ENCODE results near the gene DGKZ. TPM values are rescaled to one million over a fixed set of nuclear protein-coding genes. Genes with fewer than 3 reads are reported as not detected.
"Not testable (repeated sequence)": the region's sequence is repeated elsewhere in the genome, so short reads cannot be mapped to it uniquely, and the experiment has no call there.

DGKZ gene
- total and polyA plus RNA-seq, 5 experiments from 2014 or later: 47.1 to 243 (median 71.0) TPM

DNA sequence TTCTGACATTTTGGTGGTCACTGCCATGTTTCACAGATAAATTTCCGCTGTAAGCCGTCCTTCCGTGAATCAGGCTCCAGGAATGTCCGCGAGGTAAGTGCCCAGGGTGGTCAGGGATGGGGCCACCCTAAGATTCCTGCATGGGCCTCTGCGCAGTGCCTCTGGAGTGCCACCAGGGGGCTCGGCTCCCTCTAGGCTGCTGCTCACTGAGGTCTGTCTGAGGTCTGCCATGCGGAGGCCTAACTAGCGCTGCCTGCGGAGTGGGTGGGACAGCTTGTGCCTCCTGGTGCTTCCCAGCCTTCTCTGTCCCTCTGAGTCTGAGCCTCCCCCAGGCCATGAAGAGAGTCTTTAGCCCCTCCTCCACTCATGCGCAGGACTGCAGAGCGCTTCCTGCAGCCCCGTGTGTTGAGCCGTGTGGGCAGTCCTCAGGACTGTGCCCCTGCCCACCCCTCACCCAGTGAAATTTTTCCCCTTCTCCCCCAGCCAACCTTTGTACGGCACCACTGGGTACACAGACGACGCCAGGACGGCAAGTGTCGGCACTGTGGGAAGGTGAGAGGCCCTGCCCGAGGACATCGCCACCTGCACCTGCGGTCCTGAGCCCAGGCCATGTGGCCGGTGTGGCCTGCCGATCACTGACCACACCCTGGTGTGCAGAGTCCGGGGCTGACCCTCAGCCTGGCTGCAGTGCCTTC lies 22.3 kb downstream of the DGKZ start:
- H3K36me3 Mint-ChIP-seq: peaks cover 0 to 67% (median 2%) of the 10 kb centered on the region in 3 donors
- POLR2A ChIA-PET: interaction anchor here (0.6 to 13.5 kb wide), 3 partner anchors 11 to 1193 kb away, joined by 5 to 287 read pairs (median 9); partner anchors contain the start of genes DGKZ and MDK
- no peaks in the 10 kb centered on the region for H3K27me3 Mint-ChIP-seq
- H3K4me1 Mint-ChIP-seq: peaks cover 11 to 43% (median 26%) of the 10 kb centered on the region in 4 donors
- H3K4me3 Mint-ChIP-seq: no peak overlapping the region
- DNase-seq (peak in 8 of 10 donors; percentile 41 to 69 (median 53)), ATAC-seq (peak; percentile 62 to 71)
- peak overlapping the region in 6 of 10 donors; percentile 21 to 82 (median 60) for H3K27ac Mint-ChIP-seq
- no peaks in the 10 kb centered on the region for H3K9me3 Mint-ChIP-seq

GRCh38 chr11:46370253-46370652 lies 23.0 kb downstream of the DGKZ start:
- POLR2A ChIA-PET: interaction anchor here (13.5 kb wide), 1 partner anchor 21 kb away, joined by 287 read pairs; the partner anchor contains the start of gene DGKZ
- Mint-ChIP-seq H3K36me3 (peaks cover 0 to 67% (median 2%) of the 10 kb centered on the region in 3 donors), H3K4me1 (peaks cover 5 to 37% (median 20%) of the 10 kb centered on the region in 4 donors), H3K4me3 (no peak overlapping the region), H3K27me3 (no peaks in the 10 kb centered on the region), H3K9me3 (no peaks in the 10 kb centered on the region), H3K27ac (peak overlapping the region in 2 of 10 donors; percentile 76 to 78)
- ATAC-seq (no peak), DNase-seq (no peak)

GRCh38 chr11:46371262-46371661 lies 24.0 kb downstream of the DGKZ start:
- H3K27ac Mint-ChIP-seq: peak overlapping the region in 2 of 10 donors; percentile 53 to 75
- not testable (repeated sequence) for DNase-seq, H3K9me3 Mint-ChIP-seq, H3K4me3 Mint-ChIP-seq, ATAC-seq, H3K27me3 Mint-ChIP-seq
- POLR2A ChIA-PET: interaction anchor here (1.7 to 13.5 kb wide), 2 partner anchors 8 to 22 kb away, joined by 5 to 287 read pairs; partner anchors contain the start of gene DGKZ
- H3K36me3 Mint-ChIP-seq: peaks cover 0 to 75% (median 2%) of the 10 kb centered on the region in 3 donors
- H3K4me1 Mint-ChIP-seq: peaks cover 4 to 29% (median 13%) of the 10 kb centered on the region in 4 donors

DNA sequence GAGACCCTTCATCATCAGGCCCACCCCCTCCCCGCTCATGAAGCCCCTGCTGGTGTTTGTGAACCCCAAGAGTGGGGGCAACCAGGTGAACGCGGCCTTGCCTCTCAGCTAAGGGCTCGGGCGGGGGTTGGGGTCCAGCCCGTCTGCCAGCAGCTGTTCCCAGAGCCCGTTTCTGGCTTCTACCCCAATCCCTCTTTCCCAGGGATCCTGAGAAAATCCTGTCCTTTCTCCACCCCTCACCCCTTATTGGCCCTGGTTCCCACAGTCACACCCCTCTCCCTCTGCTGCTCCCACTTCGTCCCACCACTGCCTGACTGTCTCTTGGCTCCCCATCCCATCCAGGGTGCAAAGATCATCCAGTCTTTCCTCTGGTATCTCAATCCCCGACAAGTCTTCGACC lies 24.8 kb downstream of the DGKZ start:
- Mint-ChIP-seq H3K36me3 (peaks cover 0 to 83% (median 2%) of the 10 kb centered on the region in 3 donors), H3K27me3 (no peaks in the 10 kb centered on the region), H3K27ac (peak overlapping the region in 3 of 10 donors; percentile 47 to 73 (median 48)), H3K9me3 (no peaks in the 10 kb centered on the region), H3K4me1 (peaks cover 2 to 25% (median 12%) of the 10 kb centered on the region in 4 donors), H3K4me3 (no peak overlapping the region)
- ATAC-seq (no peak), DNase-seq (no peak)
- POLR2A ChIA-PET: interaction anchor here (1.7 to 13.5 kb wide), 3 partner anchors 9 to 23 kb away, joined by 5 to 287 read pairs (median 5); partner anchors contain the start of gene DGKZ

GRCh38 chr11:46372501-46372900 lies 25.2 kb downstream of the DGKZ start:
- peak overlapping the region in 1 of 10 donors; percentile 47 for H3K27ac Mint-ChIP-seq
- H3K4me3 Mint-ChIP-seq, DNase-seq, ATAC-seq, H3K27me3 Mint-ChIP-seq, H3K9me3 Mint-ChIP-seq: not testable (repeated sequence)
- H3K36me3 Mint-ChIP-seq: peaks cover 0 to 86% (median 6%) of the 10 kb centered on the region in 3 donors
- POLR2A ChIA-PET: interaction anchor here (1.7 to 13.5 kb wide), 3 partner anchors 9 to 24 kb away, joined by 5 to 287 read pairs (median 5); partner anchors contain the start of gene DGKZ
- H3K4me1 Mint-ChIP-seq: peaks cover 3 to 22% (median 8%) of the 10 kb centered on the region in 4 donors

- H3K4me1 Mint-ChIP-seq: peaks cover 5 to 13% (median 9%) of the 10 kb centered on the region in 4 donors
- no peak for ATAC-seq
- DNase-seq: no peak
- no peaks in the 10 kb centered on the region for H3K27me3 Mint-ChIP-seq
- POLR2A ChIA-PET: interaction anchor here (2.0 kb wide), 1 partner anchor 14 kb away, joined by 5 read pairs; no protein-coding TSS in a partner anchor
- no peak overlapping the region for H3K4me3 Mint-ChIP-seq
- no peaks in the 10 kb centered on the region for H3K9me3 Mint-ChIP-seq
- peak overlapping the region in 2 of 10 donors; percentile 36 to 49 for H3K27ac Mint-ChIP-seq
- peaks cover 0 to 81% (median 8%) of the 10 kb centered on the region in 3 donors for H3K36me3 Mint-ChIP-seq
Observed at GRCh38 chr11:46373787-46374740, 26.8 kb downstream of the DGKZ start.

- H3K9me3 Mint-ChIP-seq: no peaks in the 10 kb centered on the region
- H3K27me3 Mint-ChIP-seq: no peaks in the 10 kb centered on the region
- no peak for ATAC-seq
- POLR2A ChIA-PET: no interaction called here
- H3K4me1 Mint-ChIP-seq: peaks cover 4 to 14% (median 10%) of the 10 kb centered on the region in 4 donors
- peak overlapping the region in 2 of 10 donors; percentile 6 to 66 for H3K27ac Mint-ChIP-seq
- no peak overlapping the region for H3K4me3 Mint-ChIP-seq
- no peak for DNase-seq
- H3K36me3 Mint-ChIP-seq: peaks cover 0 to 76% (median 8%) of the 10 kb centered on the region in 3 donors
Observed at GRCh38 chr11:46374815-46375214, 27.6 kb downstream of the DGKZ start.

DNA sequence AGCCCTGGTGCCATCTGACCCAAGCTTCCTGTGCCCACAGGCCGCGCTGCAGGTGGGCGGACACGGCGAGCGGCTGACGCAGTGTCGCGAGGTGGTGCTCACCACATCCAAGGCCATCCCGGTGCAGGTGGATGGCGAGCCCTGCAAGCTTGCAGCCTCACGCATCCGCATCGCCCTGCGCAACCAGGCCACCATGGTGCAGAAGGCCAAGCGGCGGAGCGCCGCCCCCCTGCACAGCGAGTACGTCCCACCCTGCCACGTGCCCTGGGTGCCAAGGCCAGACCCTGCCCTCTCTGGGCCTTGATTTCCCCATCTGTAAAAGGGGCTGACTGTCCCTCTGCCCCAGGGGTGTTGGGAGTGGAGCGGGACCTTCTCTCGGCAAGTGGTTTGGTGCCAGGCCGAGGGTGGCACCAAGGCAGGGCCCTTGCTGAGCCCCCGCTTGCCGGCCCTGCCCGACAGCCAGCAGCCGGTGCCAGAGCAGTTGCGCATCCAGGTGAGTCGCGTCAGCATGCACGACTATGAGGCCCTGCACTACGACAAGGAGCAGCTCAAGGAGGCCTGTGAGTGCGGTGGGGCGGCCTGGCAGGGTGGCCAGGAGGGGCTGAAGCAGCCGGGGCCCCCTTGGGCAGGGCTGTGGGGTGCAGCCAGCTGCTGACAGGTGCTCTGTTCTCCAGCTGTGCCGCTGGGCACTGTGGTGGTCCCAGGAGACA lies 28.3 kb downstream of the DGKZ start:
- H3K4me1 Mint-ChIP-seq: peaks cover 7 to 16% (median 11%) of the 10 kb centered on the region in 4 donors
- no peak overlapping the region for H3K4me3 Mint-ChIP-seq
- no peaks in the 10 kb centered on the region for H3K9me3 Mint-ChIP-seq
- ATAC-seq (no peak), DNase-seq (peak in 1 of 10 donors; percentile 50)
- POLR2A ChIA-PET: interaction anchor here (1.3 to 3.1 kb wide), 3 partner anchors 17 to 29 kb away, joined by 3 to 20 read pairs (median 4); partner anchors contain the start of gene DGKZ
- peaks cover 0 to 69% (median 8%) of the 10 kb centered on the region in 3 donors for H3K36me3 Mint-ChIP-seq
- H3K27me3 Mint-ChIP-seq: no peaks in the 10 kb centered on the region
- H3K27ac Mint-ChIP-seq: no peak overlapping the region

- H3K36me3 Mint-ChIP-seq: peaks cover 0 to 64% (median 8%) of the 10 kb centered on the region in 3 donors
- ATAC-seq: no peak
- no peak overlapping the region for H3K4me3 Mint-ChIP-seq
- H3K27ac Mint-ChIP-seq: peak overlapping the region in 2 of 10 donors; percentile 8 to 74
- peaks cover 7 to 16% (median 11%) of the 10 kb centered on the region in 4 donors for H3K4me1 Mint-ChIP-seq
- POLR2A ChIA-PET: interaction anchor here (1.3 to 3.1 kb wide), 4 partner anchors 11 to 30 kb away, joined by 3 to 20 read pairs (median 6); partner anchors contain the start of gene DGKZ
- DNase-seq: no peak
- no peaks in the 10 kb centered on the region for H3K9me3 Mint-ChIP-seq
- no peaks in the 10 kb centered on the region for H3K27me3 Mint-ChIP-seq
Observed at GRCh38 chr11:46376258-46377050, 29.2 kb downstream of the DGKZ start.

DNA sequence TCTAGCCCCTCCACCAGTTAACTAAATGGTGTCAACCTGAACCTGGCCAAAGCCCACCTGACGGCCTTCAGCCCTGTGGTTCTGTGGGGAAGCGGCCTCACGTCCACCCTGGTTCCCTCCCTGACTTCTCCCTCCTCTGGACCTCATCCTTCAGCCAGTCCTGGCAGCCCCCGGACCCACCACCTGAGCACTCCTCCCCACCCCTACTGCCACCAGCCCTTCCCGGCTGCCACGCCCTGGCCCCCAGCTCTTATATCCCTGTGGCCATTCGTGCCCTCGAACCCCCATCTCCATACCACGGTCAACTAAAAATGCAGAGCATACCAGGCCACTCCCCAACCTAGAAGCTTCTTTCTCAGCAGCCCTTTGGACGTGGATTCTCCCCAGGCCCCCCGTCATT lies 30.0 kb downstream of the DGKZ start:
- no peak for DNase-seq
- no peak overlapping the region for H3K4me3 Mint-ChIP-seq
- H3K9me3 Mint-ChIP-seq: no peaks in the 10 kb centered on the region
- H3K27ac Mint-ChIP-seq: peak overlapping the region in 4 of 10 donors; percentile 3 to 68 (median 46)
- H3K27me3 Mint-ChIP-seq: peaks cover 0 to 2% (median 0%) of the 10 kb centered on the region in 5 donors
- H3K4me1 Mint-ChIP-seq: peaks cover 12 to 21% (median 15%) of the 10 kb centered on the region in 4 donors
- no peak for ATAC-seq
- peaks cover 0 to 58% (median 8%) of the 10 kb centered on the region in 3 donors for H3K36me3 Mint-ChIP-seq
- POLR2A ChIA-PET: interaction anchor here (1.7 to 3.1 kb wide), 2 partner anchors 10 to 27 kb away, joined by 8 to 20 read pairs; no protein-coding TSS in a partner anchor

GRCh38 chr11:46377831-46378230 lies 30.6 kb downstream of the DGKZ start:
- peaks cover 0 to 54% (median 8%) of the 10 kb centered on the region in 3 donors for H3K36me3 Mint-ChIP-seq
- H3K27ac Mint-ChIP-seq: peak overlapping the region in 2 of 10 donors; percentile 68 to 74
- POLR2A ChIA-PET: interaction anchor here (0.8 to 3.1 kb wide), 4 partner anchors 9 to 31 kb away, joined by 3 to 20 read pairs (median 6); no protein-coding TSS in a partner anchor
- H3K4me3 Mint-ChIP-seq: no peak overlapping the region
- no peak for DNase-seq
- ATAC-seq: no peak
- H3K4me1 Mint-ChIP-seq: peaks cover 12 to 23% (median 15%) of the 10 kb centered on the region in 4 donors
- peaks cover 0 to 2% (median 0%) of the 10 kb centered on the region in 5 donors for H3K27me3 Mint-ChIP-seq
- no peaks in the 10 kb centered on the region for H3K9me3 Mint-ChIP-seq

All from naive thymus-derived CD8-positive, alpha-beta T cell (primary cell).